Vagina (tissue), 2 donors: Measurements from ENCODE around the gene LBH. TPM values are rescaled to one million over a fixed set of nuclear protein-coding genes. Genes with fewer than 3 reads are reported as not detected.

Experiments used
- DNase-seq, 2 donors: peaks; one replicate each; pipeline ENCODE4 v3.0.0-alpha.2; 2017; ENCODE audit errors: extremely low spot score in 2 of 2
- H3K27ac ChIP-seq: fragments of 200-600 bp; sonication (generic); one replicate; pipeline ENCODE4 v1.5.1; 2019
- H3K27me3 ChIP-seq: fragments of 200-600 bp; sonication (generic); one replicate; pipeline ENCODE4 v1.5.1; 2019
- H3K36me3 ChIP-seq, 2 donors: fragments of 200-600 bp; sonication (generic); one replicate each; pipeline ENCODE4 v1.5.1; 2017 to 2019
- H3K4me1 ChIP-seq: fragments of 200-600 bp; sonication (generic); one replicate; pipeline ENCODE4 v1.5.1; 2019
- H3K4me3 ChIP-seq, 2 donors: fragments of 200-600 bp; sonication (generic); 1 replicate in 1 of 2; 2 replicates in 1 of 2; pipeline ENCODE4 v1.5.1; 2016 to 2019
- H3K9me3 ChIP-seq: fragments of 200-600 bp; sonication (generic); one replicate; pipeline ENCODE4 v1.5.1; 2019
- POLR2A ChIP-seq, 2 donors: fragments of 450-650 bp; IDR thresholded peaks; one replicate each; pipeline ENCODE4 v1.6.1; 2017; ENCODE audit warnings: antibody characterized with exemption in 2 of 2, mild to moderate bottlenecking in 2 of 2, moderate library complexity in 2 of 2
- POLR2AphosphoS5 ChIP-seq, 2 donors: sonication (generic); formaldehyde crosslinking; IDR thresholded peaks; one replicate each; pipeline ENCODE4 v1.9.0; 2017; ENCODE audit warnings: antibody characterized with exemption in 2 of 2, mild to moderate bottlenecking in 2 of 2, low read depth in 1 of 2; ENCODE audit not compliant: insufficient read depth in 1 of 2
- intact Hi-C: fragments of 100-400 bp; cut with DNase I; formaldehyde crosslinking; loops from one replicate; pipeline ENCODE4 v1.15.1; 2023
- total RNA-seq: library from RNA; depleted of rRNA; stranded (reverse); fragments of >200 nt; gene quantifications from one replicate; pipeline ENCODE4 v1.2.3, GENCODE V29; 2016
- TF ChIP-seq, protein P1 (sequence below), 3 experiments: fragments of 450-650 bp in 2 of 3; fragments of 200-600 bp in 1 of 3; sonication (generic) in 1 of 3; IDR thresholded peaks; one replicate each; pipeline ENCODE4 v1.5.1; 2017 to 2019; ENCODE audit warnings: antibody characterized with exemption in 3 of 3, mild to moderate bottlenecking in 2 of 3, moderate library complexity in 2 of 3

The LBH gene
- total RNA-seq, 1 donor from 2014 or later: 28.0 TPM

DNA sequence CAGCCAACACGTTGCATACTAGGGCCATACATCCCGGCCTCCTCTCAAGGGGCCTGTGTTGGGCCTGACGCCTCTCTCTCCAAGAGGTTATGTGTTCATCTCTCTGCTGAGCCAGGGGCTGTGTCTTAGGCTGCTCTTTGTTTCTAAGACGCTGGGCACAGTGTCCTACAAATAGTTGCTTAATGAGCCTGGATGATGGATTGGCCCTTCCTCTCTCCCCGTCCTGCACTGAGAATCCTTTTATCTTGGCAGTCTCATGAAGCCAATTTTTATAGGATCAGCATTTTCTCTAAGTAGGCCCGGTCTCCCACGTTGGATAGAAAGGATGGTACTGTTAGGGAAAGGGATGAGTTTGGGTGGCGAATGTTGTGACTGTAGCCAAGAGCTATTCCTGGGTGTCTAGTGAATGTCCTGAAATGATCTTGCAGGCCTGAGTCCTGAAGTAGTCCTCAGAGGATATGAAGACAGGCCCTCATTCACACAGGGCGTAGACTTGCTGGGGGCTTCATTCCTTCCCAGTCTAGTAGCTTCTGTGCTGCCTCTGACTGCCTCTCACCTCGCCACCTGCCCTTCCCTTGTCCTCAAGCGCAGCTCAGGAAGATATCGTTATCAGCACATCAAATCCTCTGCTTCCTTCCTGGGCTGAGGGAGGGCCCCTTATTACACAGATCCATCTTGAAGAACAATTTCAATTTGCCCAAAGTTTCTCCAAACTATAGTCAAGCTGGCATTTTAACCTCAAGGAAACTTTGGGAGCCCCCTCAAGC is 8.8 kb downstream of the LBH start:
- intact Hi-C loops: loop anchor here (10.0 kb wide), 1 partner anchor 205 kb away; the partner anchor contains the start of gene LCLAT1
- TF ChIP-seq, protein P1, sequence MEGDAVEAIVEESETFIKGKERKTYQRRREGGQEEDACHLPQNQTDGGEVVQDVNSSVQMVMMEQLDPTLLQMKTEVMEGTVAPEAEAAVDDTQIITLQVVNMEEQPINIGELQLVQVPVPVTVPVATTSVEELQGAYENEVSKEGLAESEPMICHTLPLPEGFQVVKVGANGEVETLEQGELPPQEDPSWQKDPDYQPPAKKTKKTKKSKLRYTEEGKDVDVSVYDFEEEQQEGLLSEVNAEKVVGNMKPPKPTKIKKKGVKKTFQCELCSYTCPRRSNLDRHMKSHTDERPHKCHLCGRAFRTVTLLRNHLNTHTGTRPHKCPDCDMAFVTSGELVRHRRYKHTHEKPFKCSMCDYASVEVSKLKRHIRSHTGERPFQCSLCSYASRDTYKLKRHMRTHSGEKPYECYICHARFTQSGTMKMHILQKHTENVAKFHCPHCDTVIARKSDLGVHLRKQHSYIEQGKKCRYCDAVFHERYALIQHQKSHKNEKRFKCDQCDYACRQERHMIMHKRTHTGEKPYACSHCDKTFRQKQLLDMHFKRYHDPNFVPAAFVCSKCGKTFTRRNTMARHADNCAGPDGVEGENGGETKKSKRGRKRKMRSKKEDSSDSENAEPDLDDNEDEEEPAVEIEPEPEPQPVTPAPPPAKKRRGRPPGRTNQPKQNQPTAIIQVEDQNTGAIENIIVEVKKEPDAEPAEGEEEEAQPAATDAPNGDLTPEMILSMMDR (IDR thresholded peaks at IDR 0.05): no peak
- TF ChIP-seq POLR2AphosphoS5 (IDR thresholded peaks at IDR 0.05; ENCODE audit: insufficient read depth in 1 of 2, low read depth in 1 of 2) (no peak), POLR2A (IDR thresholded peaks at IDR 0.05) (no peak)
- DNase-seq: no peak
- H3K27me3 ChIP-seq: no peaks in the 10 kb centered on the region
- H3K27ac ChIP-seq: peak overlapping the region; percentile 51
- H3K9me3 ChIP-seq: no peaks in the 10 kb centered on the region
- H3K4me1 ChIP-seq: peaks cover 51% of the 10 kb centered on the region
- peaks cover 0 to 4% of the 10 kb centered on the region in 2 donors for H3K36me3 ChIP-seq
- no peak overlapping the region for H3K4me3 ChIP-seq

DNA sequence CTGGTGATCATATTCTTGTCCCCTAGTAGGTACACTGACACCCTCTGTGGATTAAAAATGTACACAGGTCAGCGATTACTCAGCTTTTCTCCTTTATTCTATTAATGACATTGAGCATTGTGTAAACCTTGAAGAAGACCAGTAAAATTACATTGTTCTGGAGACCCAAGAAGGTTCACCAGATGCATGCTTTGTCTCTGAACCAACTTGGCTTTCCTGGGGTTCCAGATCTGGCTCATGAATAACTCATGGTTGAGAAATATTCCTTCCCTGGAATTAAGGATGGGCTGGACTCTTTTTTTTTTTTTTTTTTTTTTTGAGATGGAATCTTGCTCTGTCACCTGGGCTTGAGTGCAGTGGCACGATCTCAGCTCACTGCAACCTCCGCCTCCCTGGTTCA is 11.9 kb downstream of the LBH start:
- no peak for DNase-seq
- Histone ChIP-seq H3K4me3 (no peak overlapping the region), H3K4me1 (peaks cover 21% of the 10 kb centered on the region), H3K9me3 (no peaks in the 10 kb centered on the region), H3K36me3 (peaks cover 0 to 4% of the 10 kb centered on the region in 2 donors), H3K27me3 (no peaks in the 10 kb centered on the region), H3K27ac (no peak overlapping the region)
- intact Hi-C loops: no loop called here
- TF ChIP-seq POLR2A (IDR thresholded peaks at IDR 0.05) (no peak), POLR2AphosphoS5 (IDR thresholded peaks at IDR 0.05; ENCODE audit: insufficient read depth in 1 of 2, low read depth in 1 of 2) (no peak)
- TF ChIP-seq, protein P1 (IDR thresholded peaks at IDR 0.05): no peak

DNA sequence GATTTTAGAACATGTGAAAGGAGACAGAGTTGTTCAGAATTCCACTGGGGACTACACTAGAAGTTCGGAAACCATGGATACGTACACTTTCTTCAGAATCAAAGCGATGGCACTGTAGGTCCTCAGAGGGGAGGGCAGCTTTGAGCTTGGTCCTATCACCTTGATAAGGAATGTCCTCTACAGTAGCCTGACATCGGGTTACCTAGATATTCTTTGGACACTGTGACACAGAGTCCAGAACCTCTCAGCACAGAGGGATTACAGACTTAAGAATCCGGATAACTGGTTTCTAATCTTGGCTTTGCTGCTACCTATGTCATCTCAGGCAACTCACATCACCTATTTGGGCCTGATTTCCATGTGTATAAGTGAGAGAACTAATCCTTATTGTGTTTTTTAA is 14.0 kb downstream of the LBH start:
- Histone ChIP-seq H3K27ac (no peak overlapping the region), H3K4me1 (peaks cover 21% of the 10 kb centered on the region), H3K27me3 (no peaks in the 10 kb centered on the region), H3K9me3 (no peaks in the 10 kb centered on the region), H3K36me3 (no peaks in the 10 kb centered on the region), H3K4me3 (no peak overlapping the region)
- DNase-seq: no peak
- TF ChIP-seq, protein P1 (IDR thresholded peaks at IDR 0.05): no peak
- intact Hi-C loops: no loop called here

DNA sequence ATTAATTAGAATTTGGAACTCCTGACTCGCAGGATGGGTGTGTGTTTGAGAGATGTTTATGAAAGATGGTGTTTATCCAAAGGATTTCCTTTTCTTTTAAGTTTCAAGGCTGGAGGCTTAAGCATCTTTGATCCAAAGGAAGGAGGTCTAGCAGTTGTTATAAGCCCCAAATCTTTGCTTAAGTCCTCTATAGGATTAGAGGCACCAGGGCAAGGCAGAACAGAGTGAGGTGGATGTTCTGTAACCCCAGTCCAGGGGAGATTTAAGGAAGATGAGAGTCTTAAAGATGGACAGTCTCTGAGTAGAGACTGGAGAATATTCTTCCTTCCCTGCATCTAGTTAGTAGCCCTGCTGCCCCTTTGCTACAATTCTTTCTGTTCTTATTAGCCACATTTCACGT is 17.5 kb downstream of the LBH start:
- H3K27ac ChIP-seq: no peak overlapping the region
- TF ChIP-seq POLR2A (IDR thresholded peaks at IDR 0.05): no peak
- TF ChIP-seq POLR2AphosphoS5 (IDR thresholded peaks at IDR 0.05; ENCODE audit: insufficient read depth in 1 of 2, low read depth in 1 of 2): no peak
- TF ChIP-seq, protein P1 (IDR thresholded peaks at IDR 0.05): no peak
- intact Hi-C loops: no loop called here
- no peaks in the 10 kb centered on the region for H3K36me3 ChIP-seq
- H3K4me3 ChIP-seq: no peak overlapping the region
- no peaks in the 10 kb centered on the region for H3K9me3 ChIP-seq
- no peak for DNase-seq
- peaks cover 46% of the 10 kb centered on the region for H3K4me1 ChIP-seq
- no peaks in the 10 kb centered on the region for H3K27me3 ChIP-seq

DNA sequence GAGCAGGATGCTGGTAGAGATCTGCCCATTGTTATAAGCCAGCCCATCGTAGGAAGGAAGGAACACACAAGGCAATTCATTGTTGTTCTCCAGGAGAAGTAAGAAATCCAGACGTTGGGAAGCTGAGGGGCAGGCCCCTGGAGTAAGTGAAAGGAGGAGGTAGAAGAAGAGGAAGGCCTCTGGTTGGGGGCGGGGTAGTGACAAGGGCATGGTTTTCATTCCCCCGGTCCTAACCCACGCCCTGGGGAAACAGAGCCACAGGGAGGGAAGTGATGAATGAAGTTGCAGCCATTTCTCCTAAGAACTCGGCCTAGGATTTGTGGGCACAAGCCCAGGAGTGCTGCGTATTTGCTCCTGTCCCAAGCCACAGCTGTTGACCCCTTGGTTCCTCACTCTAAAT is 18.0 kb downstream of the LBH start:
- DNase-seq: no peak
- TF ChIP-seq POLR2AphosphoS5 (IDR thresholded peaks at IDR 0.05; ENCODE audit: insufficient read depth in 1 of 2, low read depth in 1 of 2) (no peak), POLR2A (IDR thresholded peaks at IDR 0.05) (no peak)
- H3K4me1 ChIP-seq: peaks cover 48% of the 10 kb centered on the region
- no peaks in the 10 kb centered on the region for H3K9me3 ChIP-seq
- no peaks in the 10 kb centered on the region for H3K27me3 ChIP-seq
- no peak overlapping the region for H3K27ac ChIP-seq
- no peak overlapping the region for H3K4me3 ChIP-seq
- intact Hi-C loops: no loop called here
- no peaks in the 10 kb centered on the region for H3K36me3 ChIP-seq
